Measurements from ENCODE around the gene PPBP.

DNA sequence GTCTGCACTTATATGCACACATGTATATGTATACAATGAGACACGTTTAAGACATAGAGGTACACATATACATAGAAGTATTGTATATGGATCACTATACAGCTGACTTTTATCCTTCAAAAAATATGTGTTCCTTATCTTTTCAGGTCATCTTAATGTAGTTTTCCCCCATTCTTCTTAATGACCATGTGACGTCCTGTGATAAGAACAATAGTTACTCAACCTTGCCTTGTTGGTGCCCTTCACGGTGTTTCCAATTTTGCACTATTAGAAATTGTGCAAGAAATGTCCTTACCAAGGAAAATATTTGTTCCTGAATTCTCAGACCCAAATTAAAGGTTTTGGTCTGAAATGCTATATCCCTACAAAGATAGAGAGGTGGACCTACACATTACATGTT is 1.0 kb upstream of the PPBP start:
- TF ChIP-seq CTCF (IDR thresholded peaks at IDR 0.05 in 2 of 3, conservative IDR thresholded peaks at IDR 0.05 in 1 of 3; ENCODE audit: borderline replicate concordance in 1 of 3, insufficient read depth in 1 of 3, low read depth in 2 of 3, low read length in 2 of 3) (no peak), POLR2A (IDR thresholded peaks at IDR 0.05; ENCODE audit: borderline replicate concordance, extremely low read depth, insufficient read depth, insufficient read length) (no peak)
